Gastroesophageal sphincter (tissue), 4 donors: ENCODE data around the gene CCDC85C. TPM values are rescaled to one million over a fixed set of nuclear protein-coding genes. Genes with fewer than 3 reads are reported as not detected.

ENCODE experiments used
- ATAC-seq: fragments of 150-250 bp; one replicate; pipeline ENCODE4 v1.9.1; 2016; ENCODE audit warnings: mild to moderate bottlenecking, moderate library complexity
- H3K27ac ChIP-seq, 4 donors: fragments of 200-600 bp; sonication (generic) in 3 of 4; 1 replicate in 3 of 4; 2 replicates in 1 of 4; pipeline ENCODE4 v1.5.1; 2016 to 2019
- H3K27me3 ChIP-seq: fragments of 200-600 bp; sonication (generic); one replicate; pipeline ENCODE4 v1.5.1; 2019
- H3K36me3 ChIP-seq, 2 donors: fragments of 200-600 bp; sonication (generic); one replicate each; pipeline ENCODE4 v1.5.1; 2019; ENCODE audit warnings: control low read depth in 1 of 2
- H3K4me1 ChIP-seq, 3 donors: fragments of 200-600 bp; sonication (generic); 1 replicate in 2 of 3; 2 replicates in 1 of 3; pipeline ENCODE4 v1.5.1; 2016 to 2019; ENCODE audit warnings: control low read depth in 2 of 3
- H3K4me3 ChIP-seq, 2 donors: fragments of 200-600 bp; sonication (generic); one replicate each; pipeline ENCODE4 v1.5.1; 2019; ENCODE audit warnings: mild to moderate bottlenecking in 1 of 2, moderate library complexity in 1 of 2
- H3K9me3 ChIP-seq, 3 donors: fragments of 200-600 bp; sonication (generic); one replicate each; pipeline ENCODE4 v1.5.1; 2017 to 2019; ENCODE audit warnings: control low read depth in 2 of 3
- CTCF ChIP-seq, 4 experiments: fragments of 200-600 bp in 2 of 4; fragments of 450-650 bp in 2 of 4; sonication (generic) in 1 of 4; IDR thresholded peaks; one replicate each; pipeline ENCODE4 v1.5.1; 2017 to 2019; ENCODE audit warnings: antibody characterized with exemption in 4 of 4, mild to moderate bottlenecking in 2 of 4, moderate library complexity in 2 of 4
- EP300 ChIP-seq: sonication (generic); formaldehyde crosslinking; IDR thresholded peaks from one replicate; pipeline ENCODE4 v1.6.1; 2017; ENCODE audit warnings: antibody characterized with exemption, mild to moderate bottlenecking
- POLR2A ChIP-seq, 2 donors: fragments of 450-650 bp; IDR thresholded peaks; one replicate each; pipeline ENCODE4 v1.6.1; 2017; ENCODE audit warnings: antibody characterized with exemption in 2 of 2, mild to moderate bottlenecking in 2 of 2, moderate library complexity in 1 of 2
- POLR2AphosphoS5 ChIP-seq: sonication (generic); formaldehyde crosslinking; IDR thresholded peaks from one replicate; pipeline ENCODE4 v1.6.1; 2017; ENCODE audit warnings: antibody characterized with exemption
- WGBS, 2 donors: methylation state at CpG; one replicate each; pipeline ENCODE4 v1.1.5; 2018; ENCODE audit warnings: low coverage in 1 of 2; 5-methylcytosine and 5-hydroxymethylcytosine counted together
- total RNA-seq, 4 donors: library from RNA; depleted of rRNA; stranded (reverse); fragments of >200 nt; gene quantifications; one replicate each; pipeline ENCODE4 v1.1.0, GENCODE V29; 2016

The CCDC85C gene
- total RNA-seq, 4 donors from 2014 or later, result 14.0 to 58.2 (median 25.0) TPM

- WGBS, 2 donors, result 38 to 59% methylated on average over 3 to 6 of the region's 6 CpGs
- TF ChIP-seq POLR2AphosphoS5 (no peak), CTCF (IDR thresholded peaks at IDR 0.05) (no peak), EP300 (no peak), POLR2A (IDR thresholded peaks at IDR 0.05) (no peak)
- no peaks in the 10 kb centered on the region for H3K9me3 ChIP-seq
- peaks cover 22 to 100% (median 61%) of the 10 kb centered on the region in 3 donors for H3K4me1 ChIP-seq
- H3K27me3 ChIP-seq, result no peaks in the 10 kb centered on the region
- no peaks in the 10 kb centered on the region for H3K36me3 ChIP-seq
- no peak overlapping the region for H3K4me3 ChIP-seq
- peak overlapping the region; percentile 39 to 93 (median 86) for H3K27ac ChIP-seq
- ATAC-seq, result no peak
Measured at GRCh38 chr14:99563749-99564129, 40.3 kb downstream of the CCDC85C start.

GRCh38 chr14:99562856-99563748 is 40.9 kb downstream of the CCDC85C start:
- peak; percentile 82 for ATAC-seq
- H3K4me1 ChIP-seq, result peaks cover 19 to 93% (median 56%) of the 10 kb centered on the region in 3 donors

GRCh38 chr14:99561864-99562263 is 42.1 kb downstream of the CCDC85C start:
- WGBS, 2 donors, result 100% methylated on average over 1 of the region's 10 CpGs; no CpG with 5 or more reads in 1 of the 2 donors

More at GRCh38 chr14:99562856-99563748, 40.9 kb downstream of the CCDC85C start:
- TF ChIP-seq CTCF (IDR thresholded peaks at IDR 0.05) (peak in 3 of 4 experiments; percentile 54 to 61 (median 60)), EP300 (no peak), POLR2AphosphoS5 (peak; percentile 90), POLR2A (IDR thresholded peaks at IDR 0.05) (no peak)
- 24 to 36% methylated on average over 3 to 6 of the region's 23 CpGs for WGBS, 2 donors
- Histone ChIP-seq H3K27ac (peak overlapping the region; percentile 63 to 93 (median 86)), H3K27me3 (no peaks in the 10 kb centered on the region), H3K9me3 (no peaks in the 10 kb centered on the region), H3K36me3 (no peaks in the 10 kb centered on the region), H3K4me3 (no peak overlapping the region)

GRCh38 chr14:99560922-99561683 is 42.9 kb downstream of the CCDC85C start:
- no peak for TF ChIP-seq POLR2A (IDR thresholded peaks at IDR 0.05)
- TF ChIP-seq EP300, result no peak
- TF ChIP-seq CTCF (IDR thresholded peaks at IDR 0.05), result peak in 2 of 4 experiments; percentile 3 to 11
- TF ChIP-seq POLR2AphosphoS5, result peak; percentile 41
- Histone ChIP-seq H3K4me1 (peaks cover 18 to 83% (median 54%) of the 10 kb centered on the region in 3 donors), H3K27ac (peak overlapping the region; percentile 63 to 93 (median 86)), H3K4me3 (no peak overlapping the region), H3K9me3 (no peaks in the 10 kb centered on the region), H3K36me3 (no peaks in the 10 kb centered on the region), H3K27me3 (no peaks in the 10 kb centered on the region)
- WGBS, 2 donors, result no CpG with 5 or more reads among the region's 15 CpGs
- ATAC-seq, result peak; percentile 44

More at GRCh38 chr14:99561864-99562263, 42.1 kb downstream of the CCDC85C start:
- Histone ChIP-seq H3K4me1 (peaks cover 19 to 87% (median 56%) of the 10 kb centered on the region in 3 donors), H3K4me3 (no peak overlapping the region), H3K27ac (peak overlapping the region; percentile 63 to 93 (median 86)), H3K27me3 (no peaks in the 10 kb centered on the region), H3K9me3 (no peaks in the 10 kb centered on the region), H3K36me3 (no peaks in the 10 kb centered on the region)
- ATAC-seq, result no peak
- TF ChIP-seq POLR2A (IDR thresholded peaks at IDR 0.05) (no peak), POLR2AphosphoS5 (peak; percentile 82)

- no peaks in the 10 kb centered on the region for H3K9me3 ChIP-seq
- no peaks in the 10 kb centered on the region for H3K27me3 ChIP-seq
- peaks cover 17 to 80% (median 47%) of the 10 kb centered on the region in 3 donors for H3K4me1 ChIP-seq
- WGBS, 2 donors, result 100% methylated on average over 1 of the region's 13 CpGs; no CpG with 5 or more reads in 1 of the 2 donors
- H3K27ac ChIP-seq, result peak overlapping the region; percentile 63 to 93 (median 86)
- no peak overlapping the region for H3K4me3 ChIP-seq
- ATAC-seq, result no peak
- TF ChIP-seq POLR2AphosphoS5, result no peak
- no peak for TF ChIP-seq POLR2A (IDR thresholded peaks at IDR 0.05)
- no peak for TF ChIP-seq EP300
- TF ChIP-seq CTCF (IDR thresholded peaks at IDR 0.05), result no peak
- no peaks in the 10 kb centered on the region for H3K36me3 ChIP-seq
Measured at GRCh38 chr14:99560403-99560802, 43.6 kb downstream of the CCDC85C start.
